HL-60/S4 treated with phorbol 12-myristate 13-acetate at 8.2 ng/mL for 4 days and 3 days (cell line): ENCODE data around the gene KIAA0040.

ENCODE experiments used
- in situ Hi-C: fragments of 300-500 bp; cut with MboI; formaldehyde crosslinking; loops from 2 replicates; pipeline ENCODE4 v1.15.0; 2022; ENCODE audit warnings: low sequenced_read_pairs

Gene KIAA0040

GRCh38 chr1:175203570-175204068 lies 11.0 kb upstream of the KIAA0040 start:
- in situ Hi-C loops = no loop called here

GRCh38 chr1:175200678-175201521 lies 8.3 kb upstream of the KIAA0040 start:
- in situ Hi-C loops = no loop called here

- in situ Hi-C loops = no loop called here
Measured at GRCh38 chr1:175198332-175198731, 5.8 kb upstream of the KIAA0040 start.

GRCh38 chr1:175197531-175197930 lies 5.0 kb upstream of the KIAA0040 start:
- in situ Hi-C loops = no loop called here

GRCh38 chr1:175195798-175196197 lies 3.2 kb upstream of the KIAA0040 start:
- in situ Hi-C loops = no loop called here

- in situ Hi-C loops = no loop called here
Measured at GRCh38 chr1:175195281-175195680, 2.7 kb upstream of the KIAA0040 start.

GRCh38 chr1:175193527-175193910 lies 943 bp upstream of the KIAA0040 start:
- in situ Hi-C loops = no loop called here

- in situ Hi-C loops = no loop called here
Measured at GRCh38 chr1:175192111-175192629, 406 bp downstream of the KIAA0040 start.

- in situ Hi-C loops = no loop called here
Measured at GRCh38 chr1:175191659-175192058, 917 bp downstream of the KIAA0040 start.

GRCh38 chr1:175188936-175189335 lies 3.6 kb downstream of the KIAA0040 start:
- in situ Hi-C loops = no loop called here

GRCh38 chr1:175186433-175187160 lies 6.0 kb downstream of the KIAA0040 start:
- in situ Hi-C loops = no loop called here

- in situ Hi-C loops = no loop called here
Measured at GRCh38 chr1:175185903-175186302, 6.7 kb downstream of the KIAA0040 start.

- in situ Hi-C loops = no loop called here
Measured at GRCh38 chr1:175183586-175183985, 9.0 kb downstream of the KIAA0040 start.

GRCh38 chr1:175182201-175182746 lies 10.3 kb downstream of the KIAA0040 start:
- in situ Hi-C loops = no loop called here

- in situ Hi-C loops = no loop called here
Measured at GRCh38 chr1:175179837-175180590, 12.6 kb downstream of the KIAA0040 start.

- in situ Hi-C loops = no loop called here
Measured at GRCh38 chr1:175178456-175178855, 14.1 kb downstream of the KIAA0040 start.

- in situ Hi-C loops = no loop called here
Measured at GRCh38 chr1:175178056-175178455, 14.5 kb downstream of the KIAA0040 start.

GRCh38 chr1:175176246-175176645 lies 16.3 kb downstream of the KIAA0040 start:
- in situ Hi-C loops = no loop called here

- in situ Hi-C loops = no loop called here
Measured at GRCh38 chr1:175174309-175175102, 18.1 kb downstream of the KIAA0040 start.

GRCh38 chr1:175173531-175173930 lies 19.0 kb downstream of the KIAA0040 start:
- in situ Hi-C loops = no loop called here
